H1 (cell line): ENCODE data around the gene CORO7. TPM values are rescaled to one million over a fixed set of nuclear protein-coding genes. Genes with fewer than 3 reads are reported as not detected.
A peak's percentile ranks its signal among the peaks of the same experiment; 100 is the strongest.

Experiments used
- CTCF ChIA-PET: fragments of 300-600 bp; sonication (Branson Sonifier 250); formaldehyde crosslinking; loops from one replicate; lab custom pipeline; 2021; ENCODE audit not compliant: partially characterized antibody; lab: Charles Lee
- POLR2A ChIA-PET: fragments of 300-600 bp; sonication (Branson Sonifier 250); formaldehyde crosslinking; loops from one replicate; lab custom pipeline; 2021; ENCODE audit warnings: inconsistent platforms; ENCODE audit not compliant: partially characterized antibody; lab: Charles Lee
- DNase-seq, 2 experiments: peaks; one replicate each; pipeline versions ENCODE4 v3.0.0 to v3.0.0-alpha.2; 2010 to 2022; ENCODE audit warnings: low spot score in 2 of 2, low read depth in 1 of 2, mixed read lengths in 1 of 2
- FAIRE-seq: peaks from 2 replicates; lab custom pipeline; 2011; peaks lifted over from hg19 to GRCh38; lab: Jason Lieb, UNC
- H2AFZ ChIP-seq: 2 replicates; pipeline ENCODE4 v1.8.1; 2012; ENCODE audit warnings: low read length, inconsistent platforms
- H2AK5ac ChIP-seq: 2 replicates; pipeline ENCODE4 v1.6.1; 2013; ENCODE audit warnings: low read depth, low read length
- H2BK120ac ChIP-seq: replicated peaks from 2 replicates; pipeline ENCODE3; 2013; ENCODE audit warnings: low read depth, low read length, inconsistent platforms
- H2BK12ac ChIP-seq: 2 replicates; pipeline ENCODE4 v1.6.1; 2013; ENCODE audit warnings: low read depth, low read length
- H2BK15ac ChIP-seq: 2 replicates; pipeline ENCODE4 v1.6.1; 2013; ENCODE audit warnings: low read length
- H2BK20ac ChIP-seq: 2 replicates; pipeline ENCODE4 v1.6.1; 2013; ENCODE audit warnings: low read length
- H2BK5ac ChIP-seq: 2 replicates; pipeline ENCODE4 v1.6.1; 2013; ENCODE audit warnings: low read depth, low read length
- H3K14ac ChIP-seq: 2 replicates; pipeline ENCODE4 v1.6.1; 2013; ENCODE audit warnings: inconsistent platforms; ENCODE audit not compliant: insufficient read length
- H3K18ac ChIP-seq: 2 replicates; pipeline ENCODE4 v1.6.1; 2013; ENCODE audit warnings: low read length; ENCODE audit errors: extremely low read depth
- H3K23ac ChIP-seq: 2 replicates; pipeline ENCODE4 v1.6.1; 2013; ENCODE audit warnings: inconsistent platforms; ENCODE audit not compliant: insufficient read length
- H3K23me2 ChIP-seq: 2 replicates; pipeline ENCODE4 v1.6.1; 2013; ENCODE audit warnings: low read depth, low read length
- H3K27ac ChIP-seq: 2 replicates; pipeline ENCODE4 v1.6.1; 2011; ENCODE audit warnings: low read depth, low read length, inconsistent platforms
- H3K27me3 ChIP-seq, 4 experiments: replicated peaks in 1 of 4; 1 replicate in 1 of 4; 2 replicates in 3 of 4; pipeline versions ENCODE4 v1.6.1 to v1.8.1; 2011 to 2013; ENCODE audit warnings: low read length in 3 of 4, mild to moderate bottlenecking in 3 of 4, inconsistent platforms in 2 of 4, mixed read lengths in 2 of 4, moderate library complexity in 1 of 4; ENCODE audit not compliant: control insufficient read depth in 3 of 4, insufficient read depth in 3 of 4; ENCODE audit errors: extremely low read depth in 1 of 4
- H3K36me3 ChIP-seq, 4 experiments: 2 replicates each; pipeline versions ENCODE4 v1.6.1 to v1.8.1; 2011 to 2013; ENCODE audit warnings: mild to moderate bottlenecking in 4 of 4, low read length in 3 of 4, moderate library complexity in 2 of 4, control low read depth in 1 of 4, inconsistent platforms in 1 of 4; ENCODE audit not compliant: insufficient read depth in 4 of 4, control insufficient read depth in 2 of 4
- H3K4ac ChIP-seq: replicated peaks from 2 replicates; pipeline ENCODE3; 2013; ENCODE audit warnings: low read length, low read depth, mixed read lengths, inconsistent platforms; ENCODE audit not compliant: insufficient read length
- H3K4me1 ChIP-seq, 4 experiments: replicated peaks in 1 of 4; 1 replicate in 1 of 4; 2 replicates in 3 of 4; pipeline versions ENCODE4 v1.6.1 to v1.8.1; 2011 to 2013; ENCODE audit warnings: low read length in 3 of 4, inconsistent platforms in 2 of 4, mixed read lengths in 1 of 4; ENCODE audit not compliant: insufficient read depth in 4 of 4, control insufficient read depth in 3 of 4
- H3K4me2 ChIP-seq, 2 experiments: 2 replicates each; pipeline versions ENCODE4 v1.6.1 to v1.8.1; 2011 to 2013; ENCODE audit warnings: low read depth in 2 of 2, low read length in 2 of 2, control low read depth in 1 of 2, inconsistent platforms in 1 of 2, mild to moderate bottlenecking in 1 of 2; ENCODE audit not compliant: insufficient read depth in 1 of 2
- H3K4me3 ChIP-seq, 4 experiments: fragments of 200-600, 300-600 bp in 1 of 4; sonication (generic), shearing (Covaris generic), sonication (Bioruptor Twin) in 1 of 4; 2 replicates each; pipeline versions ENCODE4 v1.5.1 to v1.8.1; 2011 to 2016; ENCODE audit warnings: low read length in 4 of 4, low read depth in 3 of 4, control low read depth in 2 of 4, inconsistent platforms in 2 of 4, mild to moderate bottlenecking in 2 of 4, mixed read lengths in 1 of 4, moderate library complexity in 1 of 4; ENCODE audit not compliant: insufficient read depth in 2 of 4; ENCODE audit errors: extremely low read depth in 1 of 4
- H3K56ac ChIP-seq: replicated peaks from 2 replicates; pipeline ENCODE3; 2013; ENCODE audit warnings: low read depth, mild to moderate bottlenecking, mixed read lengths, low read length, inconsistent platforms; ENCODE audit not compliant: insufficient read length
- H3K79me1 ChIP-seq: 2 replicates; pipeline ENCODE4 v1.6.1; 2013; ENCODE audit warnings: low read depth, low read length, control low read depth
- H3K79me2 ChIP-seq, 2 experiments: 2 replicates each; pipeline versions ENCODE4 v1.6.1 to v1.8.1; 2012 to 2013; ENCODE audit warnings: low read length in 2 of 2, mild to moderate bottlenecking in 2 of 2, inconsistent platforms in 1 of 2; ENCODE audit not compliant: insufficient read depth in 2 of 2, control insufficient read depth in 1 of 2
- H3K9ac ChIP-seq, 4 experiments: replicated peaks in 1 of 4; 1 replicate in 1 of 4; 2 replicates in 3 of 4; pipeline versions ENCODE4 v1.6.1 to v1.8.1; 2011 to 2013; ENCODE audit warnings: low read depth in 3 of 4, low read length in 3 of 4, control low read depth in 2 of 4, mild to moderate bottlenecking in 2 of 4, moderate library complexity in 2 of 4, inconsistent platforms in 1 of 4; ENCODE audit errors: extremely low read depth in 1 of 4
- H3K9me3 ChIP-seq, 2 experiments: 2 replicates each; pipeline versions ENCODE4 v1.6.1 to v1.8.1; 2012 to 2013; ENCODE audit warnings: mild to moderate bottlenecking in 2 of 2, moderate library complexity in 2 of 2, control low read depth in 1 of 2, inconsistent platforms in 1 of 2, low read depth in 1 of 2, low read length in 1 of 2, mixed read lengths in 1 of 2; ENCODE audit not compliant: insufficient read depth in 2 of 2
- H4K20me1 ChIP-seq, 2 experiments: replicated peaks in 1 of 2; 2 replicates each; pipeline versions ENCODE3 to v1.8.1; 2011 to 2013; ENCODE audit warnings: inconsistent platforms in 2 of 2, low read length in 2 of 2, mild to moderate bottlenecking in 1 of 2; ENCODE audit not compliant: insufficient read depth in 2 of 2, control insufficient read depth in 1 of 2
- H4K5ac ChIP-seq: 2 replicates; pipeline ENCODE4 v1.6.1; 2013; ENCODE audit warnings: low read length, low read depth, mixed read lengths, inconsistent platforms; ENCODE audit not compliant: insufficient read length
- H4K8ac ChIP-seq: 2 replicates; pipeline ENCODE4 v1.8.0; 2013; ENCODE audit warnings: mild to moderate bottlenecking, moderate library complexity, low read length, inconsistent platforms; ENCODE audit not compliant: insufficient read depth; ENCODE audit errors: extremely low read depth
- H4K91ac ChIP-seq: replicated peaks from 2 replicates; pipeline ENCODE3; 2013; ENCODE audit warnings: low read length, mixed read lengths, inconsistent platforms; ENCODE audit not compliant: insufficient read length
- CBX5 ChIP-seq: fragments of 300-800, 300-1000 bp; sonication (generic); IDR thresholded peaks from 2 replicates; pipeline ENCODE4 v1.7.1; 2016; ENCODE audit warnings: antibody characterized with exemption, low read length, low read depth
- CREB1 ChIP-seq: IDR thresholded peaks from 2 replicates; pipeline ENCODE4 v1.6.1; 2012; ENCODE audit warnings: inconsistent platforms
- HDAC2 ChIP-seq, 2 experiments: fragments of 300-600 bp in 1 of 2; sonication (generic) in 1 of 2; IDR thresholded peaks; 2 replicates each; pipeline ENCODE4 v1.6.1; 2011 to 2012; ENCODE audit warnings: low read depth in 2 of 2, low read length in 2 of 2, mild to moderate bottlenecking in 2 of 2, moderate library complexity in 2 of 2, borderline replicate concordance in 1 of 2, inconsistent platforms in 1 of 2
- NRF1 ChIP-seq: IDR thresholded peaks from 2 replicates; pipeline ENCODE4 v1.6.1; 2011; ENCODE audit warnings: mild to moderate bottlenecking, low read depth, low read length, improper control_type of control experiment
- POLR2A ChIP-seq, 2 experiments: IDR thresholded peaks; 1 replicate in 1 of 2; 2 replicates in 1 of 2; pipeline ENCODE4 v1.6.1; 2011; ENCODE audit warnings: low read depth in 2 of 2, low read length in 2 of 2, mild to moderate bottlenecking in 2 of 2; ENCODE audit errors: control extremely low read depth in 1 of 2
- POLR2AphosphoS5 ChIP-seq: IDR thresholded peaks from 2 replicates; pipeline ENCODE4 v1.6.1; 2011; ENCODE audit warnings: low read depth, low read length
- RFX5 ChIP-seq: IDR thresholded peaks from 2 replicates; pipeline ENCODE4 v1.6.1; 2011; ENCODE audit warnings: low read depth, low read length, improper control_type of control experiment, borderline replicate concordance
- SAP30 ChIP-seq: fragments of 300-600 bp; sonication (generic); IDR thresholded peaks from 2 replicates; pipeline ENCODE4 v1.7.1; 2012; ENCODE audit warnings: low read length, moderate library complexity, mild to moderate bottlenecking, inconsistent platforms; ENCODE audit not compliant: insufficient read depth, insufficient replicate concordance
- SIN3A ChIP-seq, 2 experiments: IDR thresholded peaks in 1 of 2; conservative IDR thresholded peaks in 1 of 2; 2 replicates each; pipeline ENCODE4 v1.6.1; 2011 to 2012; ENCODE audit warnings: low read length in 2 of 2, improper control_type of control experiment in 1 of 2, low read depth in 1 of 2, mild to moderate bottlenecking in 1 of 2
- SIRT6 ChIP-seq: IDR thresholded peaks from one replicate; pipeline ENCODE4 v1.7.1; 2012; ENCODE audit warnings: low read length, inconsistent platforms
- SP1 ChIP-seq: IDR thresholded peaks from 2 replicates; pipeline ENCODE4 v1.6.1; 2011; ENCODE audit warnings: low read depth, low read length
- SUZ12 ChIP-seq: fragments of 200-600 bp; sonication (generic); IDR thresholded peaks from 2 replicates; pipeline ENCODE4 v1.6.1; 2012; ENCODE audit warnings: mild to moderate bottlenecking, inconsistent platforms, low read length, moderate library complexity, mixed read lengths
- WGBS, 2 experiments: shearing (Covaris generic) in 1 of 2; methylation state at CpG; one replicate each; pipeline versions ENCODE4 v1.1.6 to v1.1.7; 2013 to 2015; ENCODE audit warnings: low lambda C conversion rate in 2 of 2, mixed read lengths in 2 of 2, inconsistent platforms in 1 of 2, low coverage in 1 of 2, missing lambda C conversion rate in 1 of 2; ENCODE audit not compliant: insufficient replicate concordance in 2 of 2, insufficient coverage in 1 of 2, insufficient read length in 1 of 2; ENCODE audit errors: extremely low coverage in 1 of 2, missing lambda C conversion rate in 1 of 2; 5-methylcytosine and 5-hydroxymethylcytosine counted together
- polyA plus RNA-seq, 7 experiments: library from polyadenylated mRNA; depleted of rRNA in 3 of 7; stranded (reverse) in 5 of 7; unstranded in 2 of 7; fragments of >200 nt in 5 of 7; fragments of 200-250 nt in 2 of 7; gene quantifications; 1 replicate in 5 of 7; 2 replicates in 1 of 7; 4 replicates in 1 of 7; pipeline versions ENCODE4 v1.2.1 to v1.2.3, GENCODE V29; 2011 to 2013; ENCODE audit warnings: missing spikeins in 2 of 7, mixed read lengths in 2 of 7
- total RNA-seq: library from RNA; stranded (reverse); fragmentation: NEBNext Ultra II Directional; extraction: Animal tissue kit (Norgen Biotek cat#: 25700); gene quantifications from 2 replicates; pipeline ENCODE4 v1.2.1, GENCODE V29; 2021
- TF ChIP-seq, protein P1 (sequence below): IDR thresholded peaks from 2 replicates; pipeline ENCODE4 v1.6.1; 2011; ENCODE audit warnings: low read length, improper control_type of control experiment

The CORO7 gene
- total and polyA plus RNA-seq, 2 of the 8 experiments (the other 6 are each of a cell fraction or from before 2014, with no cell fraction given), result 25.2 to 29.8 TPM

- H3K9ac ChIP-seq, result no peak overlapping the region
- H2BK15ac ChIP-seq, result no peak overlapping the region
- no peak overlapping the region for H3K4ac ChIP-seq
- H2BK5ac ChIP-seq, result no peak overlapping the region; the same call in 1 of the 2 replicates
- no peak overlapping the region for H3K27ac ChIP-seq
- no peak overlapping the region for H3K4me3 ChIP-seq
- H3K79me1 ChIP-seq, result no peaks in the 10 kb centered on the region; the same call in 1 of the 2 replicates
- H2AK5ac ChIP-seq, result no peak overlapping the region
- no peak overlapping the region for H2BK12ac ChIP-seq
- no peaks in the 10 kb centered on the region for H3K23me2 ChIP-seq
- H3K9me3 ChIP-seq, result no peaks in the 10 kb centered on the region
- peaks cover 6 to 50% (median 22%) of the 10 kb centered on the region in 4 experiments; a peak in 7 of 8 replicates for H3K36me3 ChIP-seq
- peaks cover 6 to 13% of the 10 kb centered on the region in 2 experiments for H4K20me1 ChIP-seq
- no peak overlapping the region for H3K18ac ChIP-seq
- no peak overlapping the region for H3K23ac ChIP-seq
- ChIA-PET POLR2A (interaction anchor here (0.7 to 21.6 kb wide), 7 partner anchors 6 to 54 kb away, joined by 3 to 257 read pairs (median 5); partner anchors contain the start of genes HMOX2 and NMRAL1), CTCF (interaction anchor here (0.6 kb wide), 1 partner anchor 325 kb away, joined by 3 read pairs; no protein-coding TSS in a partner anchor)
- no peak overlapping the region for H4K5ac ChIP-seq
- no peak overlapping the region for H3K14ac ChIP-seq
- no peak overlapping the region for H3K56ac ChIP-seq
- 86% methylated on average over 11 of the region's 14 CpGs; no CpG with 5 or more reads in 1 of the 2 experiments for WGBS, 2 experiments
- no peaks in the 10 kb centered on the region for H3K27me3 ChIP-seq
- FAIRE-seq, result no peak
- no peak overlapping the region for H2AFZ ChIP-seq
- no peak overlapping the region for H4K8ac ChIP-seq
- no peaks in the 10 kb centered on the region for H3K4me1 ChIP-seq
- no peak for DNase-seq
- no peaks in the 10 kb centered on the region for H3K79me2 ChIP-seq
- H3K4me2 ChIP-seq, result no peak overlapping the region
- H2BK20ac ChIP-seq, result no peak overlapping the region
- H2BK120ac ChIP-seq, result no peak overlapping the region
- H4K91ac ChIP-seq, result no peak overlapping the region
- TF ChIP-seq NRF1 (no peak), SAP30 (no peak), CREB1 (no peak), CBX5 (no peak), SIRT6 (no peak), SUZ12 (no peak), RFX5 (no peak), HDAC2 (IDR thresholded peaks at IDR 0.05; ENCODE audit: borderline replicate concordance in 1 of 2, low read depth in 2 of 2, low read length in 2 of 2) (no peak), SIN3A (conservative IDR thresholded peaks at IDR 0.05 in 1 of 2, IDR thresholded peaks at IDR 0.05 in 1 of 2; ENCODE audit: low read depth in 1 of 2, low read length in 2 of 2) (no peak), POLR2AphosphoS5 (0 out of 2 replicates have a peak, but pooled peaks have one; percentile 34), SP1 (no peak), POLR2A (IDR thresholded peaks at IDR 0.05; ENCODE audit: control extremely low read depth in 1 of 2, low read depth in 2 of 2, low read length in 2 of 2) (0 out of 3 replicates have a peak, but pooled peaks of 1 of the 2 experiments have one; percentile 17)
- TF ChIP-seq, protein P1, sequence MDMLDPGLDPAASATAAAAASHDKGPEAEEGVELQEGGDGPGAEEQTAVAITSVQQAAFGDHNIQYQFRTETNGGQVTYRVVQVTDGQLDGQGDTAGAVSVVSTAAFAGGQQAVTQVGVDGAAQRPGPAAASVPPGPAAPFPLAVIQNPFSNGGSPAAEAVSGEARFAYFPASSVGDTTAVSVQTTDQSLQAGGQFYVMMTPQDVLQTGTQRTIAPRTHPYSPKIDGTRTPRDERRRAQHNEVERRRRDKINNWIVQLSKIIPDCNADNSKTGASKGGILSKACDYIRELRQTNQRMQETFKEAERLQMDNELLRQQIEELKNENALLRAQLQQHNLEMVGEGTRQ, result no peak
These were observed 38.7 kb upstream of the CORO7 start for GRCh38 chr16:4455081-4455480.
